DMS114 treated with DMSO at 0.1 percent for 48 hours (cell line): Measurements from ENCODE around the gene LIFR.
A peak's percentile ranks its signal among the peaks of the same experiment; 100 is the strongest.

Experiments
- DNase-seq: peaks from one replicate; lab custom pipeline; 2025; ENCODE audit not compliant: unreplicated experiment; lab: John Stamatoyannopoulos, UW

LIFR gene

DNA sequence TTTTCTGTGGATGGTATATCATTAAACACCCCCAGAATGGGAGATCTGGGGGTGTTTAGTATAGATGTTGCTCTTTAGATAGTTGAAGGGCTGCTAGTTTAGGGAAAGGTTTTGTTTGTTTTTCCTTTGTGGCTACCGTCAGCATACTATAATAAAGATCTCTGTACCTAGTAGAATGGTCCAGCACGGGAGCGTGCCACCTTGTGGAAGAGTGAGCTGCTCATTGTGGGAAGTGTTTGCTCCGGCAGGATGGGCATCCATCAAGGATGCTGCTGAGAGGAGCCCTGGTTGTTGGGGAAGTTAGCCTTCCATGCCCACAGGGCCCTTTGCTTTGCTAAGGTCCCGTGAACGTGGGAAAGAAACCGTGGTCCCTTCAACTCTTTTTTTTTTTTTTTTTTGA lies 113.1 kb downstream of the LIFR start:
- DNase-seq = no peak

GRCh38 chr5:38442247-38442573 lies 114.2 kb downstream of the LIFR start:
- DNase-seq = no peak

DNA sequence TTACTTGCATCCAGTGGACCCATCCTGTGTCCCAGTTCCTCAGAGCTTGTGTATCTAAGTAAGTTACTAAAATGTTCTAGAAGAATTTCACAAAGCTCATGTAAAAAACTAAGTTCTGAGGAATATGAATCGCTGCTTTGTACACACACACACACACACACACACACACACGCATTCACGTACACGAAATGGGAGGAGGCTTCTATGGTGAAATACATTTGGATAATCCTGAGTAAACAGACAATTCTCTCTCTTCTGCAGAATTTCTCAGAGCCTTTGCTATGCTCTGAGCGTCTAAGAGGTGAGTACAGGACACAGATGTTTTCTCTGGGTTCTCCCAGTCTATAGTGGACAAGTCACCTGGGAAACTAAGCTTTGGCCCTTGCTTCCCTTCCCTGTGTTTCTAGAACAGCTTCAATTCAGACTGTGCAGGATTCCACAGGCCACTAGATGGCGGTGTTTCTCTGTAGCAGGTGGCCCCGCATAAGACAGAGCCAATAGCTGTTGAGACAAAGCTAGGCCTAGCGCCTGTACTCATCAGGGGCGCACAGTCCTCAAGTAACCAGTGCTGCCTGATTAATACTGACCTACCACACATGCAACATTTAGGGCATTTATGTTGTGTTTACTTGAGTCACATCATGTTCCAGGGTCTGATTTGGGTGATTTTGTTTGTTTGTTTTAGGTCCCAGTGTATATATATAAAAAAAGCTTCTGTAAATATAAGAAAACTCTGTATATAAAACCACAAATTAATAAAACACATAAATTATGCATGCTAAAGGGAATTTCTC lies 114.8 kb downstream of the LIFR start:
- DNase-seq = peak; percentile 84

DNA sequence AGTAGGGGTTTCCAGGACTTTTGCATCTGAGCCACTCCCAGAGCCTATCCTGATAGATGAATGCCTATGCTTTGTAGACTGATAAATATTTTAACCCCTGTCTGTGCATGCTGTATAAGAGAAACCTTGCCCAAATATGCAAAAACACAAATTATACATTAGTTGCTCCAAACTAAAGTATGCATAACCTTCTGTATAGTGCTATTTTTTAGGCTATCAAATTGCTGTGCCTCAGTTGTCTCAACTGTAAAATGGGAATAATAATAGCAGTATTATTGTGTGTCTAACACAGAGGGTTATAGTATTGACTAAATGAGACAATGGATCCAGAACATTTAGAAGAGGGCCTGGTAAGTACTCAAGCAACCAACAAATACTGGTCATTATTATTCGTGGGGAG lies 117.7 kb downstream of the LIFR start:
- DNase-seq = no peak

GRCh38 chr5:38434966-38435705 lies 121.3 kb downstream of the LIFR start:
- no peak for DNase-seq

DNA sequence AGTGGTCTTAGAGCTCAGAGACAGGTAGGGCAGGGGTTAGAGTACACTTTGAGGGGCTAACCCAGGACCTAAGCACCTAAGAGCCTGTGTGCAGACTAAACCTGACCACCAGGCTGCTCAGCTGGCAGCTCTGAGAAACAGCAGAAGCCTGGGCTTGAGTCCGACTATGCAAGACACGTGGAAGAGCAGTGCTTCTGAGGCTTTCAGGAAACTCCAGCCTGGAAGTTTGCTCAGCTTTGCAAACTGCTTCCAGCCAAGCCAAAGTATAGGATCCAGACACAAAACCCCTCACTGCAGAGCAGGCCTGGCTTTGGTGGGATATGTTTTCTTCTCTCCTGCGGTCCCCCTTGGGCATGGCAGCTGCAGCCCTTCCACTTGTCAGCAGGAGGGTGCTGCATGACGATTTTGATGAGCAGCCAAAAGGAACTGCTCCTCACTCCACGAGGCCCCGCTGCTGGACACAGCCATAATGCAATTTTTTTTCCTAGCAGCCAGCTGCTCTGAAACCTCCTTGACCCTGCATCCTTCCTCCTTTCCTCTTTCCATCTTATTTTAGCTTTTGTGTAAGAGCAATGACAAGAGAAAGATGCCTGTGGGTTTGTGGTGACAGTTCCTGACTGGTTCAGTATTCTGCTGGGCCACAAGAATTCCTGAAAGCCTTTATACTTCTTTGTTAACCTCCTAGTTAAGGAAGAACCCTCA lies 123.1 kb downstream of the LIFR start:
- no peak for DNase-seq

- DNase-seq = no peak
Measured at GRCh38 chr5:38431242-38431853, 125.1 kb downstream of the LIFR start.

DNA sequence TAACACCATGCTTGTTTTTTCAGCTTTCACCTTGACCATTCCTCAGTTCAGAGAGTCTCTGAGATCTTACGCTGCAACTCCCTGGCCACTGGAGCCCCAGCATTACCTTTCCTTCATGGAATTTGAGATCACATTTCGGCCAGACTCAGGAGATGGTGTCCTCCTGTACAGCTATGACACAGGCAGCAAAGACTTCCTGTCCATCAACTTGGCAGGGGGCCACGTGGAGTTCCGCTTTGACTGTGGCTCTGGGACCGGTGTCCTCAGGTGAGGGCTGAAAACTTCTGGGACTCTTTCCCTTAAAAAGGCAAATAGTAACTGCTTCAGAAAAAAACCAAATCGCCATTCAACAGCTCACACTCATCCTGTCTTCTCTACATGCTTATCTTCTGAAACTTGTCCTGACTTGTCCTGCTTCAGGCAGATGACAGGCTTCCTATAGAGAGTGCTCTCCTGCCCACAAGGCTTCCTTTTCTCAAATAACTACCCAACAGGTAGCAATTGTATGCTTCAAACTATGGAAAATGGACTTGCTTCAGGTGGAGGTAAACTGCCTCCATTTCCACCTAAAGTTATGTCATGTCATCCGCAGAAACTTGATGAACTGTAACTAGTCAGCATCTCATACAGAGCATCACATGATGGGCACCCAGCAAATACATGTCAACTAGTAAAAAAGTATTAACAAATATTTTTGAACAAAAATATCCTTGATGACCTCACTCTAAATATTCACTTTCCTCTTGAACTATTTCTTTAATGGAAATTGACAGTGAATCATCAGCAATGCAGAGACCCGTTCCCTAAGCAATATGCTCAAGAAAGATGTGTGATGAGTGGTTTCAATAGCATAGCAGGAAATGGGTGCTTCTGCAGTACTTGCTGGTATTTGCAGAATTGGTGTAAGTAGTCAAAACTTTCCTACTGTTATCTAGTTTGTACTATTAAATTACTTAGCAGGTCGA lies 129.2 kb downstream of the LIFR start:
- no peak for DNase-seq

DNA sequence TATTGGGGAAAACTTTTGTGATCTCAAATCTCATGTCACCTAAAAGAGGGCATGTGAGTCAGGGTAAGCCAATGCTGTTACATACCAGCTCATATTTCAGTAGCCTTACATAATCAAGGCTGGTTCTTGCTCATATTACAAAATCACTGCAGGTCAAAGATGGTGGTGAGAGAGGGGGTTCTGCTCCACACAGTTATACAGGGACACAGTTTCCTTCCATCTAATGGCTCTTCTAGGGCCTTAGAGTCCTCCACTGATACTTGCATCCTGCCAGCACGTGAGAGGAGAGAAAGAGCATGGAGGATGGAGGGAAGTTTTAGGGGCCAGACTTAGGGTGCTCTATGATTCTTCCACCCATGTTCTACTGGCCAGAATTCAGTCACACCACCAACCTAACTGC lies 130.0 kb downstream of the LIFR start:
- no peak for DNase-seq
